ENCODE measurements around the gene MACROD2.

The MACROD2 gene

GRCh38 chr20:14915356-14915755 is 920.0 kb downstream of the MACROD2 start:
- Histone ChIP-seq H3K4me2 (ENCODE audit: low read depth, low read length, poor library complexity, severe bottlenecking) (no peak overlapping the region), H4K20me1 (ENCODE audit: low read depth, low read length) (no peaks in the 10 kb centered on the region), H3K27ac (ENCODE audit: low read depth, low read length) (no peak overlapping the region)

GRCh38 chr20:14916360-14916920 is 921.1 kb downstream of the MACROD2 start:
- TF ChIP-seq EZH2phosphoT487 (conservative IDR thresholded peaks at IDR 0.05; ENCODE audit: low read length), result no peak
- TF ChIP-seq CTCF (IDR thresholded peaks at IDR 0.05; ENCODE audit: insufficient read depth, low read length, poor library complexity, severe bottlenecking), result no peak
- no peak overlapping the region for H3K27ac ChIP-seq (ENCODE audit: low read depth, low read length)
- H3K4me2 ChIP-seq (ENCODE audit: low read depth, low read length, poor library complexity, severe bottlenecking), result no peak overlapping the region
- no peak overlapping the region for H2AFZ ChIP-seq (ENCODE audit: low read depth, low read length, severe bottlenecking)
- no peaks in the 10 kb centered on the region for H3K79me2 ChIP-seq (ENCODE audit: insufficient read depth, low read length)
- H3K9me2 ChIP-seq (replicated peaks; ENCODE audit: insufficient read depth, low read length), result no peaks in the 10 kb centered on the region
- no peaks in the 10 kb centered on the region for H3K9me3 ChIP-seq (ENCODE audit: insufficient read depth, low read length)
- H3K36me3 ChIP-seq (ENCODE audit: low read length), result no peaks in the 10 kb centered on the region
- H3K9ac ChIP-seq (ENCODE audit: low read length), result no peak overlapping the region
- H4K20me1 ChIP-seq (ENCODE audit: low read depth, low read length), result no peaks in the 10 kb centered on the region
- H3K4me3 ChIP-seq (ENCODE audit: insufficient read depth, low read length, poor library complexity, severe bottlenecking), result no peak overlapping the region
- no peaks in the 10 kb centered on the region for H3K27me3 ChIP-seq (ENCODE audit: low read length)
- H3F3A ChIP-seq (ENCODE audit: insufficient read depth), result no peaks in the 10 kb centered on the region

More at GRCh38 chr20:14915356-14915755, 920.0 kb downstream of the MACROD2 start:
- H3K9me3 ChIP-seq (ENCODE audit: insufficient read depth, low read length), result no peaks in the 10 kb centered on the region
- TF ChIP-seq EZH2phosphoT487 (conservative IDR thresholded peaks at IDR 0.05; ENCODE audit: low read length), result no peak
- no peak for TF ChIP-seq CTCF (IDR thresholded peaks at IDR 0.05; ENCODE audit: insufficient read depth, low read length, poor library complexity, severe bottlenecking)
- H3K27me3 ChIP-seq (ENCODE audit: low read length), result no peaks in the 10 kb centered on the region
- no peak overlapping the region for H3K4me3 ChIP-seq (ENCODE audit: insufficient read depth, low read length, poor library complexity, severe bottlenecking)
- no peak overlapping the region for H3K9ac ChIP-seq (ENCODE audit: low read length)
- no peaks in the 10 kb centered on the region for H3K79me2 ChIP-seq (ENCODE audit: insufficient read depth, low read length)
- H3K9me2 ChIP-seq (replicated peaks; ENCODE audit: insufficient read depth, low read length), result no peaks in the 10 kb centered on the region
- no peak overlapping the region for H2AFZ ChIP-seq (ENCODE audit: low read depth, low read length, severe bottlenecking)
- no peaks in the 10 kb centered on the region for H3K36me3 ChIP-seq (ENCODE audit: low read length)
- no peaks in the 10 kb centered on the region for H3F3A ChIP-seq (ENCODE audit: insufficient read depth)

GRCh38 chr20:14918281-14918680 is 923.0 kb downstream of the MACROD2 start:
- Histone ChIP-seq H3K4me2 (ENCODE audit: low read depth, low read length, poor library complexity, severe bottlenecking) (no peak overlapping the region), H2AFZ (ENCODE audit: low read depth, low read length, severe bottlenecking) (no peak overlapping the region), H3K27ac (ENCODE audit: low read depth, low read length) (no peak overlapping the region), H3K9me3 (ENCODE audit: insufficient read depth, low read length) (no peaks in the 10 kb centered on the region), H3K36me3 (ENCODE audit: low read length) (no peaks in the 10 kb centered on the region), H3K27me3 (ENCODE audit: low read length) (no peaks in the 10 kb centered on the region), H3K9me2 (replicated peaks; ENCODE audit: insufficient read depth, low read length) (no peaks in the 10 kb centered on the region), H4K20me1 (ENCODE audit: low read depth, low read length) (no peaks in the 10 kb centered on the region), H3K4me3 (ENCODE audit: insufficient read depth, low read length, poor library complexity, severe bottlenecking) (no peak overlapping the region), H3F3A (ENCODE audit: insufficient read depth) (no peaks in the 10 kb centered on the region), H3K79me2 (ENCODE audit: insufficient read depth, low read length) (no peaks in the 10 kb centered on the region), H3K9ac (ENCODE audit: low read length) (no peak overlapping the region)
- TF ChIP-seq EZH2phosphoT487 (conservative IDR thresholded peaks at IDR 0.05; ENCODE audit: low read length) (no peak), CTCF (IDR thresholded peaks at IDR 0.05; ENCODE audit: insufficient read depth, low read length, poor library complexity, severe bottlenecking) (no peak)
